Right forelimb (tissue), 1 donor: ENCODE measurements around the gene DLST.

Experiments
- DNase-seq: peaks from one replicate; pipeline ENCODE4 v3.0.0-alpha.2; 2018

The DLST gene

DNA sequence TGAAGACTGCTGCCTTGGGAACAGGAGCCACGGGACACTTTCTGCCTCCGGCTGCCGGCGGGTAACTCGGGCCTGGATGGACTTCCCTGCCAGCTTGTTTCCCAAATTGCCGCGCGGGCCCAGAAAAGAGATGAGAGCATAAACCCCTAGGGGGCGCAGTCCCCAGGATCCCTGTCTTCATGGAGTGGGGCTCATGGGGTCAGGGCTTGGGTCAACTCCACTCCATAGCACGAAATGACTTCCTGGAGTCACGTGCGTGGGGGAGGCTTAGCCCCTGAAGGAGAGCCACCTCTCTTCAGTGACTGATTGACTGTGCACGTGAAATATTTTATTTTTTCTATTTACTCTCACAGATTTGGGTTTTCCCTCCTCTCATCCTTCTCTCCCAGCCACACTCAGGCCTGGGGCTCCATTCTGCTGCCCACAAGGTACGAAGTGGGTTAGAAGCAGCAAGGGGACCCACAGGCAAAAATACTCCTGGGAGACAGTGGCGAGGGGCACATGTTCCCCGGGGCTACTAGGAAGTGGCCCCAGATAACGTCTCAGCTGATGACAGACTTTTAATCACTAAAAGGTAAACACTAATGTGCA lies 63.6 kb downstream of the DLST start:
- no peak for DNase-seq

DNA sequence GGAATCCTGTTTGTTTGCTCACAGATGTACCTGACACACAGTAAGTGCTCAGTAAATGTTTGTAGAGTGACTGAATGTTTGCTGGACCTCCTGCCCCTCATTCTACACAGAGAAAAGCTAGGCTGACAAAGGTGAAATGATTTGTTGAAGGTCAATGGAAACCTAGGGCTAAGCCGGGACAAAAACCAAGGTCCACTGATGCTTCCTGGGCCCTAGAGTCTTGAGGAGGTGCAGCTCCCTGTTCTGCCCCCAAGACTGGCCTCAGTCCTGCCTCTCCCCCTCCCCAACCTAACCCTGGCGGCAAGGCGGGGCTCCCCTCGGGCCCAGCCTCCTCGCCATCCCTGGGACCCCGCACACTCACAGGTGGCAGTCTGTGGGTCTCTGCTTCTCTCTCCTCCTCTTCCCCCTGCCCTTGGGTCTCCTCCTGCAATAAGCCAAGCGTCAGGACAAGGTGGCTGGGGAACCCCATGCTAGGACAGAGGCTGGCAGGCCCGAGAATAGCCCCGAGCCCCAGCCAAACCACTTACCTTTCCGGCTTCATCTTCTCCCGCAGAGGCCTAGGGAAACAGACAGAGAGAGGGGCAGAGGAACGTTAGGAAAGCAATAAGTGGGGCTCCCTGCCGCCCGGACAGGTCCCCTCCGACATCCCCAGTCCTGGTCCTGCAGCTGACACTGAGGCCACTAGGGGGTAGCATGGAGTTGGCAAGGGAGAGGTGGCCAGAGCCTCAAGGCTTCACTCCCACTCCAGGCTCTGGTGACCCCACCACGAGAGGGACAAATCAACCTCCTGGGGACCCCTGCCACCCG lies 64.3 kb downstream of the DLST start:
- peak; percentile 82 for DNase-seq

- DNase-seq, result no peak
These were observed 65.1 kb downstream of the DLST start for GRCh38 chr14:74946659-74947281.

DNA sequence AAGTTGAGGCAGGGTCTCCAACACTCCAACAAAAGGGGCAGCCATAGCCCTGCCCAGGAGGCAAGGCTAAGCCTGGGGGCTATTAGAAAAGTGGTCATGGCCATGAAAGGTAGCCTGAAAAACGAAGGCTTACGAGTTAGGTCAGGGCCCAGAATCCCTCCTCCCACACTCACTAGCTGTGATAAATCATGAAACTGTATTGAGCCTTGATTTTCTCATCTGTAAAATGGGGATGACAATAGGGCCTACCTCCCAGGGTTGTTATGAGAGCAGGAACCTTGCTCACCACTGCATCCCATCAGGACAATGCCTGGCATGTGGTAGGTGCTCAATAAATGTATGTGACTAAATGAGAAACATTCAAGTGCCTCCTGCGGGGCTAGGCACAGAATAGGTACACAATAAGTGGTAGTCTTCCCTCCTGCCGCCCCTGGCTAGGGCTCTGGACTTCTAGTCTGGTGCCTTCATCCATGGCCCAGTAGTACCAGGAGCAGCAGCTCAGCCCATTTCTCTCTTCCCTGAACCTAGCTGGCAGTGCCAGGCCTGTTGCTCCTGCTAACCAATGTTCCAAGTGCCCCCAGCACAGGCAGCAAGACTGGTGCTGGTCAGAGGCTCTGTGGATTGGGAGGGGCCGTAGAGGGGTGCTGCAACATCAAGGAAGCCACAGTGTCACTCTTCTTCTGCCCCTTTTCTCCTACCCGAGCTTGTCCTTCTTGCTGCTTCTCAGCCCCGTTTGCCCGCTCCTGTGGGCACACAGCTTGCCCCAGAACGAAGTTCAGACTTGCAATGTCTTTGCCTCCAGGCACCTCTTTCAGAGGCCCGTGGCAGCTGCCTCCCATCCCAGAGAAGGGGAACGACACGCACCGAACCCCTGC lies 65.9 kb downstream of the DLST start:
- no peak for DNase-seq

- DNase-seq, result no peak
These were observed 66.8 kb downstream of the DLST start for GRCh38 chr14:74948228-74949175.

- DNase-seq, result no peak
These were observed 67.5 kb downstream of the DLST start for GRCh38 chr14:74949191-74949601.

DNA sequence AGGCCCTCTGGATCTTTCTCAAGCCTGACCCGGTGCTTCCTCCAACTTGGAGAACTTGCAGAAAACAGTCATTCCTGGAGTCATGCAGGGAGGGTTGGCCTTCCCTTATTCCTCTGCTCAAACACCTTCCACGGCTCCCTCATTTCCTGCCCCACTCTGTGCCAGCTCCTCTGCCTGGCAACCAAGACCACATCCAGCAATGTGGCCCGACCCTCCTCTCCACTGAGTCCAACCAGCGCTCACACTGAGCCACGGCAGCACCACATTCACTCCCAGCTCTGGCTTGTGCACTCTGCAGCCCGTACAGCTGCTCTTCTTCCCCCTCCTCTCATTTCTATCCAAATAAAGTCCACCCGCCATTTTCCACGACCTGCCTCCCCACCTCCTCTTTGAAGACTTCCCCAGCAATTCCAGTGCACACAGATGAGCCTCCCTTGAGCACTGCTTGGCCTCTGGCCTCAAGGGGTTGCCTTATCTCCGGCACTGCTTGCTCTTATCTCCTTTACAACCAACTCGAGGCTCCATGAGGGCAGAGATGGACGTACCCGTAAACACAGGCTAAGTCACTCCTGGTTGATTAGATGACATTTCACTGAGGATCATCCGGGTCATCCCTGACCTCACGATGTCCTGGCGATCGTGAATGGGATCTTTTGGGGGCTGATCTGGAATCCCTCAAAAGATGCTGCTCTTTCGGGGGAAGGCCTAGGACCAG lies 68.3 kb downstream of the DLST start:
- DNase-seq, result no peak

DNA sequence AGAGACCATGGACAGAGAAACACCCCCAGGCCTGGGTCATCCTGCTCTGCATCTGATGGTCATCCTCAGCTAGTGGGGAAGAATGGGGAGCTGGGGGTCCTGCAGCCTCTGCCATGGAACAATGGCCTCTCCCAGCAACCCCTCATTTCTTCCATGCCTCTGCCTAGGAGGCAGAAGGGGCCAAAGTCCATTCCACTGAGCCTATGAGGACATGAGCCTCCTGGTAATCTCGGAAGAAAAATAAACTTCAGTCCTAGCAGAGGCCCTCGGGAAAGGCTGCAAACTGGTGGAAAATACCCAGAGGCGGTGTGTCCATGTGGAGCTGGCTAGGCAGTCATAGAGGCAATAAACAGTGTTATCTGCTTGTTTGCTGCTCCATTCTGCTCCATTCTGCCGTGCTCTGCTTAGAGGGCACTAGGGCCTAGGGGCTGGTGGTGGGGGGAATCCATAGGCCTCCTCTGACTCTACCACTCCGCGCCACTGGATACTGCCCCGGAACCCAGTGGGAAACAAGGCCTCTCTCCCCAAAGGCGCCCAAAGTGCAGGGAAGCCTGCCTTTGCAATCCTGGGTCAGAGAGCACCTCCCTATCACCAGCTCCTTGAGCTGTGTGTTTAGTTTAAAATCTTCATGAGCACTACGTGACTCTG lies 69.2 kb downstream of the DLST start:
- no peak for DNase-seq

GRCh38 chr14:74951443-74952179 lies 69.9 kb downstream of the DLST start:
- DNase-seq, result no peak

GRCh38 chr14:74952180-74952665 lies 70.5 kb downstream of the DLST start:
- no peak for DNase-seq

- no peak for DNase-seq
These were observed 71.2 kb downstream of the DLST start for GRCh38 chr14:74952697-74953484.
